ENCODE measurements around the gene SULT4A1. TPM values are rescaled to one million over a fixed set of nuclear protein-coding genes. Genes with fewer than 3 reads are reported as not detected.

The SULT4A1 gene
- total and polyA plus RNA-seq, 10 of the 15 experiments (the other 5 are each of a cell fraction or from before 2014, with no cell fraction given): not detected

GRCh38 chr22:43888740-43889139 lies 26.4 kb upstream of the SULT4A1 start:
- H2AFZ ChIP-seq (ENCODE audit: control insufficient read depth, low read depth, low read length): no peak overlapping the region
- ChIA-PET SMC1A (ENCODE audit: uncharacterized antibody, unreplicated experiment) (no interaction called here), RAD21 (ENCODE audit: unreplicated experiment) (no interaction called here), POLR2A (no interaction called here), CTCF (interaction anchor here (1.4 kb wide), 1 partner anchor 57 kb away, joined by 3 read pairs; no protein-coding TSS in a partner anchor)
- in situ Hi-C loops (cut with MboI) (no loop called here), intact Hi-C loops (cut with micrococcal nuclease; ENCODE audit: unreplicated experiment) (loop anchor here (10.0 kb wide), 1 partner anchor 144 kb away; no protein-coding TSS in a partner anchor)
- H3K79me2 ChIP-seq (ENCODE audit: control insufficient read depth, insufficient read depth, low read length): no peaks in the 10 kb centered on the region
- WGBS (ENCODE audit: insufficient coverage, insufficient replicate concordance, low lambda C conversion rate, missing lambda C conversion rate): 0% methylated on average over 4 of the region's 4 CpGs
- H3K36me3 ChIP-seq (ENCODE audit: control insufficient read depth in 2 of 2, insufficient read depth in 2 of 2, low read length in 1 of 2): no peaks in the 10 kb centered on the region
- no TSS peak for BruUV-seq (replicated peaks)
- H3K4me3 ChIP-seq: no peak overlapping the region
- no peak overlapping the region for H3K27ac ChIP-seq (ENCODE audit: control insufficient read depth, insufficient read depth)
- TF ChIP-seq JUND (IDR thresholded peaks at IDR 0.05; ENCODE audit: low read depth, low read length) (no peak), CUX1 (IDR thresholded peaks at IDR 0.05; ENCODE audit: insufficient replicate concordance, low read depth, low read length) (no peak), DPF2 (IDR thresholded peaks at IDR 0.05) (no peak), YBX1 (IDR thresholded peaks at IDR 0.05) (no peak), TBL1XR1 (IDR thresholded peaks at IDR 0.05; ENCODE audit: low read depth, low read length) (no peak), ZNF274 (IDR thresholded peaks at IDR 0.05; ENCODE audit: insufficient read depth, insufficient read length) (no peak), NR2C2 (IDR thresholded peaks at IDR 0.05; ENCODE audit: borderline replicate concordance, control insufficient read depth, insufficient read length, low read depth) (no peak), STAT3 (IDR thresholded peaks at IDR 0.05; ENCODE audit: low read depth, low read length) (no peak), PBX3 (IDR thresholded peaks at IDR 0.05; ENCODE audit: insufficient replicate concordance, low read depth, low read length) (no peak), GABPA (IDR thresholded peaks at IDR 0.05; ENCODE audit: low read depth) (no peak), ZNF207 (IDR thresholded peaks at IDR 0.05; ENCODE audit: borderline replicate concordance) (no peak), POLR2A (IDR thresholded peaks at IDR 0.05; ENCODE audit: low read depth, low read length) (no peak), GATAD2B (conservative IDR thresholded peaks at IDR 0.05; ENCODE audit: low read depth) (no peak), RB1 (IDR thresholded peaks at IDR 0.05; ENCODE audit: borderline replicate concordance) (no peak), BCL11A (IDR thresholded peaks at IDR 0.05; ENCODE audit: low read depth, low read length) (no peak), BRCA1 (IDR thresholded peaks at IDR 0.05; ENCODE audit: low read depth, low read length) (no peak), MEF2A (IDR thresholded peaks at IDR 0.05; ENCODE audit: insufficient read depth, low read depth, low read length) (no peak), MLLT1 (IDR thresholded peaks at IDR 0.05) (no peak), EED (IDR thresholded peaks at IDR 0.05; ENCODE audit: low read depth) (no peak)
- FAIRE-seq: no peak
- no peaks in the 10 kb centered on the region; the same call in 1 of the 2 replicates for H4K20me1 ChIP-seq (ENCODE audit: control insufficient read depth, insufficient read depth)
- ATAC-seq: no peak
- peaks cover 9% of the 10 kb centered on the region for H3K4me1 ChIP-seq (ENCODE audit: control insufficient read depth, insufficient read depth, low read length)
- H3K4me2 ChIP-seq (ENCODE audit: control insufficient read depth, insufficient read depth): no peak overlapping the region
- H3K9ac ChIP-seq (ENCODE audit: control insufficient read depth, insufficient read depth, low read length): no peak overlapping the region
- peaks cover 11% of the 10 kb centered on the region in 2 experiments for H3K27me3 ChIP-seq (replicated peaks in 1 of 2; ENCODE audit: control insufficient read depth in 2 of 2, insufficient read depth in 2 of 2, low read length in 1 of 2)
- no peaks in the 10 kb centered on the region for H3K9me3 ChIP-seq (replicated peaks; ENCODE audit: control insufficient read depth, insufficient read depth, low read length)
- DNase-seq (ENCODE audit: low read depth, low spot score): no peak

Measured in GM12878 (cell line).